NB4 (cell line): ENCODE data around the gene TMED4.
A peak's percentile ranks its signal among the peaks of the same experiment; 100 is the strongest.

Source experiments
- DNase-seq: peaks from one replicate; pipeline ENCODE4 v3.0.0; 2010; ENCODE audit warnings: low read depth
- H3K4me3 ChIP-seq: one replicate; pipeline ENCODE4 v1.5.1; 2011; ENCODE audit warnings: mild to moderate bottlenecking, low read depth, low read length, moderate library complexity
- MAX ChIP-seq: IDR thresholded peaks from 2 replicates; pipeline ENCODE4 v1.6.1; 2011; ENCODE audit warnings: low read depth, low read length
- MYC ChIP-seq: IDR thresholded peaks from 2 replicates; pipeline ENCODE4 v1.6.1; 2011; ENCODE audit warnings: low read depth, low read length
- POLR2A ChIP-seq: IDR thresholded peaks from 2 replicates; pipeline ENCODE4 v1.6.1; 2011; ENCODE audit warnings: mild to moderate bottlenecking; ENCODE audit not compliant: insufficient read length; ENCODE audit errors: extremely low read depth
- TF ChIP-seq, protein P1 (sequence below): IDR thresholded peaks from one replicate; pipeline ENCODE4 v1.5.1; 2012; ENCODE audit warnings: low read depth, low read length

Gene TMED4

GRCh38 chr7:44625526-44626471, 43.8 kb upstream of the TMED4 start:
- TF ChIP-seq POLR2A (no peak), MYC (no peak), MAX (no peak)
- TF ChIP-seq, protein P1, sequence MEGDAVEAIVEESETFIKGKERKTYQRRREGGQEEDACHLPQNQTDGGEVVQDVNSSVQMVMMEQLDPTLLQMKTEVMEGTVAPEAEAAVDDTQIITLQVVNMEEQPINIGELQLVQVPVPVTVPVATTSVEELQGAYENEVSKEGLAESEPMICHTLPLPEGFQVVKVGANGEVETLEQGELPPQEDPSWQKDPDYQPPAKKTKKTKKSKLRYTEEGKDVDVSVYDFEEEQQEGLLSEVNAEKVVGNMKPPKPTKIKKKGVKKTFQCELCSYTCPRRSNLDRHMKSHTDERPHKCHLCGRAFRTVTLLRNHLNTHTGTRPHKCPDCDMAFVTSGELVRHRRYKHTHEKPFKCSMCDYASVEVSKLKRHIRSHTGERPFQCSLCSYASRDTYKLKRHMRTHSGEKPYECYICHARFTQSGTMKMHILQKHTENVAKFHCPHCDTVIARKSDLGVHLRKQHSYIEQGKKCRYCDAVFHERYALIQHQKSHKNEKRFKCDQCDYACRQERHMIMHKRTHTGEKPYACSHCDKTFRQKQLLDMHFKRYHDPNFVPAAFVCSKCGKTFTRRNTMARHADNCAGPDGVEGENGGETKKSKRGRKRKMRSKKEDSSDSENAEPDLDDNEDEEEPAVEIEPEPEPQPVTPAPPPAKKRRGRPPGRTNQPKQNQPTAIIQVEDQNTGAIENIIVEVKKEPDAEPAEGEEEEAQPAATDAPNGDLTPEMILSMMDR: no peak
- DNase-seq: no peak
- no peak overlapping the region for H3K4me3 ChIP-seq

DNA sequence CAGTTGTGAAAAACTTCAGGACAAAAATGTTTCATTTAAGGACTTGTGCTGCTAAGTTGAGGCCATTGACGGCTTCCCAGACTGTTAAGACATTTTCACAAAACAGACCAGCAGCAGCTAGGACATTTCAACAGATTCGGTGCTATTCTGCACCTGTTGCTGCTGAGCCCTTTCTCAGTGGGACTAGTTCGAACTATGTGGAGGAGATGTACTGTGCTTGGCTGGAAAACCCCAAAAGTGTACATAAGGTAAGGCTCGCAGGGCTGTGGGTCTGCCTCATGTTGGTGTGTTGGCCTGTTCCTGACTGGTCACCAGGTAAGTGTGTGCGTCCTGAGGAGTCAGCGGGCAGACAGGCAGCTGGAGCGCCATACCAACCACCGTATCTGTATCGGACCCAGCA, 42.3 kb upstream of the TMED4 start:
- TF ChIP-seq, protein P1: no peak
- TF ChIP-seq MYC: no peak
- TF ChIP-seq MAX: no peak
- no peak for TF ChIP-seq POLR2A
- no peak for DNase-seq
- H3K4me3 ChIP-seq: no peak overlapping the region

DNA sequence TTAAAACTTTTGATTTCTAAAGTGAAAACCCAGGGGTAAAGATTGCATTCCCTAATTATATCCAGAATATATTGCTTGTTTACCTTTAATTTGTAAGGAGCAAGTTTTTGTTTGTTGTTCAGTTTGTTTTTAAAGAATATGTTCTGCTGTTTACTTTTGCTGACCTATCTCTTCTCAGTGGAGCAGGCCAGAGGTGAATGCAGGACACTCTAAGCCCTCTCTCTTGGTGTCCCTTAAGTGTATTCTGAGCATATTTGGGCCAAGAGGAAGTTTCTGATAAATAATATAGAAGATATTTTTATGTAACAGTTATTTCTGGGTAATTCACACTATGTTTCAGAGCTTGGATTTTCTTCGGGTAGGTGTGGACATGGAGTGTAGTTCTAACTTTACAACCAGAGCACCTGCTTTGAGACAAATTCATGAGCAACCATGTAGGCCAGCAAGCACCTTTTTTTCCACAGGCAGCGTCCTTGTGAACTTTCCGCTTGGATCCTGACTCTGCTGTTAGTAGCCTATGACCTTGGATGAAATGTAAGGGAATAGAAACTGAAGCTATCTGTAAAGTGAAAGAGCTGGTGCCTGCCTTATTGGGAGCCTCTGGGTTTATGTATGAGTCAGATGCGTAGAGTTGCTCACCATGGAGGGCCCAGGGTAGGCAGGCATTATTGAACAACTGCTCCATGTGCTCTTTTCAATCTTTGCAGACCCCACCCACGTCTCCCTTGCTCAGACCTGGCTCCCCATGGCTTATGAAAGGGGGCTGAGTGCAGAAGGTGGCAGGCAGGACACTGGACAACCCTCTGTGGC, 40.5 kb upstream of the TMED4 start:
- H3K4me3 ChIP-seq: no peak overlapping the region
- TF ChIP-seq, protein P1: no peak
- TF ChIP-seq MAX (0 out of 2 replicates have a peak, but pooled peaks have one; percentile 11), MYC (peak; percentile 28; the same call in 1 of the 2 replicates), POLR2A (no peak)
- DNase-seq: no peak

- DNase-seq: no peak
- no peak overlapping the region for H3K4me3 ChIP-seq
- no peak for TF ChIP-seq MYC
- TF ChIP-seq, protein P1: no peak
- no peak for TF ChIP-seq MAX
- TF ChIP-seq POLR2A: no peak
Measured at GRCh38 chr7:44621750-44622103, 39.7 kb upstream of the TMED4 start.

DNA sequence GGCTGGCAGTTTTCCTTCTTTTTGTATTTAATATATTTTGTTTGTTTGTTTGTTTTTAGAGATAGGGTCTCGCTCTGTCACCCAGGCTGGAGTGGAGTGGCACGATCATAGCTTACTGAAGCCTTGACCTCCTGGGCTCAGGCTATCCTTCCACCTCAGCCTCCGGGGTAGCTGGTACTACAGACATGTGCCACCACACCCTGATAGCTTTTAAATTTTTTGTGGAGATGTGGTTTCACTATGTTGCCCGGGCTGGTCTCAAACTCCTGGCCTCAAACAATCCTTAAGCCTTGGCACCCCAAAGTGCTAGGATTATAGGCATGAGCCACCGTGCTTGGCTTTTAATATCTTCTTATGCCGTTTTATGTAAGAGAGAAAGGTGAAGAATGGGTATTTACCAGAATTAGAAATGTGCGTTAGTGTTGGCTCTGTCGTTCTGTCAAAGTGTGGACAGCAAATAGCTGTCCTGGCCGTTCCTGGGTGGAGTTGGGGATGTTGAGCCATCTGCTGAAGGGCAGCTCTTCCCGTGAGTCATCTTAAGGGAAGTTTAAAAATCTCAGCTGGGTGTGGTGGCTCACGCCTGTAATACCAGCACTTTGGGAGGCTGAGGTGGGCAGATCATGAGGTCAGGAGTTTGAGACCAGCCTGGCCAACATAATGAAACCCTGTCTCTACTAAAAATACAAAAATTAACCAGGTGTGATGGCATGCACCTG, 39.2 kb upstream of the TMED4 start:
- no peak for DNase-seq

More for the DNA sequence above, 39.2 kb upstream of the TMED4 start:
- TF ChIP-seq POLR2A: no peak
- TF ChIP-seq, protein P1: no peak
- TF ChIP-seq MAX: no peak
- no peak for TF ChIP-seq MYC
- no peak overlapping the region for H3K4me3 ChIP-seq
